ENCODE data around the gene ARPC5. TPM values are rescaled to one million over a fixed set of nuclear protein-coding genes. Genes with fewer than 3 reads are reported as not detected.

The ARPC5 gene
- total and polyA plus RNA-seq, 2 of the 8 experiments (the other 6 are each of a cell fraction or from before 2014, with no cell fraction given) = 24.0 to 60.8 TPM

- Histone ChIP-seq H4K20me1 (replicated peaks in 1 of 2; ENCODE audit: control insufficient read depth in 1 of 2, insufficient read depth in 2 of 2, low read length in 2 of 2) (peaks cover 0 to 3% of the 10 kb centered on the region in 2 experiments), H4K5ac (ENCODE audit: insufficient read length, low read depth, low read length) (no peak overlapping the region), H3K23ac (ENCODE audit: insufficient read length) (no peak overlapping the region), H3K9ac (replicated peaks in 1 of 4; ENCODE audit: extremely low read depth in 1 of 4, low read depth in 3 of 4, low read length in 3 of 4) (peak overlapping the region in 1 of 4 experiments; percentile 39; a peak in 1 of 7 replicates), H3K79me1 (ENCODE audit: low read depth, low read length) (peaks cover 2% of the 10 kb centered on the region; the same call in 1 of the 2 replicates), H2BK5ac (ENCODE audit: low read depth, low read length) (no peak overlapping the region), H2BK120ac (replicated peaks; ENCODE audit: low read depth, low read length) (no peak overlapping the region), H3K4ac (replicated peaks; ENCODE audit: insufficient read length, low read depth, low read length) (no peak overlapping the region), H2BK15ac (ENCODE audit: low read length) (no peak overlapping the region), H3K23me2 (ENCODE audit: low read depth, low read length) (peaks cover 6% of the 10 kb centered on the region), H4K91ac (replicated peaks; ENCODE audit: insufficient read length, low read length) (no peak overlapping the region), H2BK20ac (ENCODE audit: low read length) (no peak overlapping the region), H3K9me3 (ENCODE audit: insufficient read depth in 2 of 2, low read depth in 1 of 2, low read length in 1 of 2) (no peaks in the 10 kb centered on the region), H3K4me3 (ENCODE audit: extremely low read depth in 1 of 4, insufficient read depth in 2 of 4, low read depth in 3 of 4, low read length in 4 of 4) (peak overlapping the region; percentile 87 to 92 (median 90)), H3K36me3 (ENCODE audit: control insufficient read depth in 2 of 4, insufficient read depth in 4 of 4, low read length in 3 of 4) (peaks cover 0 to 12% (median 6%) of the 10 kb centered on the region in 4 experiments; a peak in 4 of 8 replicates), H3K4me1 (replicated peaks in 1 of 4; ENCODE audit: control insufficient read depth in 3 of 4, insufficient read depth in 4 of 4, low read length in 3 of 4) (peaks cover 0 to 10% (median 2%) of the 10 kb centered on the region in 4 experiments; a peak in 3 of 7 replicates), H3K27me3 (replicated peaks in 1 of 4; ENCODE audit: control insufficient read depth in 3 of 4, extremely low read depth in 1 of 4, insufficient read depth in 3 of 4, low read length in 3 of 4) (peaks cover 0 to 7% (median 0%) of the 10 kb centered on the region in 4 experiments; a peak in 3 of 7 replicates), H4K8ac (ENCODE audit: extremely low read depth, insufficient read depth, low read length) (no peak overlapping the region), H2AFZ (ENCODE audit: low read length) (no peak overlapping the region), H3K79me2 (ENCODE audit: control insufficient read depth in 1 of 2, insufficient read depth in 2 of 2, low read length in 2 of 2) (peaks cover 0 to 34% of the 10 kb centered on the region in 2 experiments; a peak in 2 of 4 replicates), H2BK12ac (ENCODE audit: low read depth, low read length) (no peak overlapping the region), H3K27ac (ENCODE audit: low read depth, low read length) (no peak overlapping the region), H3K56ac (replicated peaks; ENCODE audit: insufficient read length, low read depth, low read length) (no peak overlapping the region), H3K4me2 (ENCODE audit: insufficient read depth in 1 of 2, low read depth in 2 of 2, low read length in 2 of 2) (peak overlapping the region; percentile 92 to 98), H3K18ac (ENCODE audit: extremely low read depth, low read length) (no peak overlapping the region), H3K14ac (ENCODE audit: insufficient read length) (no peak overlapping the region), H2AK5ac (ENCODE audit: low read depth, low read length) (no peak overlapping the region)
- FAIRE-seq (no peak), DNase-seq (ENCODE audit: low read depth in 1 of 2, low spot score in 2 of 2) (no peak)
- CTCF ChIA-PET (ENCODE audit: partially characterized antibody) = interaction anchor here (0.7 to 4.2 kb wide), 9 partner anchors 9 to 392 kb away, joined by 3 to 19 read pairs (median 4); partner anchors contain the start of gene NCF2
- 3% methylated on average over 10 of the region's 10 CpGs; no CpG with 5 or more reads in 1 of the 2 experiments for WGBS, 2 experiments (ENCODE audit: extremely low coverage in 1 of 2, insufficient coverage in 1 of 2, insufficient read length in 1 of 2, insufficient replicate concordance in 2 of 2, low coverage in 1 of 2, low lambda C conversion rate in 2 of 2, missing lambda C conversion rate in 1 of 2)
- POLR2A ChIA-PET (ENCODE audit: partially characterized antibody) = interaction anchor here (0.6 to 1.5 kb wide), 6 partner anchors 12 to 441 kb away, joined by 3 to 4 read pairs (median 3); no protein-coding TSS in a partner anchor
- TF ChIP-seq ATF2 (IDR thresholded peaks at IDR 0.05; ENCODE audit: low read length) (no peak), RNF2 (IDR thresholded peaks at IDR 0.05; ENCODE audit: borderline replicate concordance, low read depth, low read length, missing control alignments, poor library complexity, severe bottlenecking) (no peak), CREB1 (IDR thresholded peaks at IDR 0.05) (no peak), TBP (IDR thresholded peaks at IDR 0.05; ENCODE audit: low read depth, low read length) (no peak), YY1 (IDR thresholded peaks at IDR 0.05; ENCODE audit: low read depth, low read length) (no peak), E2F6 (IDR thresholded peaks at IDR 0.05) (no peak), TAF1 (IDR thresholded peaks at IDR 0.05; ENCODE audit: low read depth, low read length) (no peak)
These were observed 1.0 kb downstream of the ARPC5 start for GRCh38 chr1:183634429-183635065.
